Measurements from ENCODE around the gene RBM15B.

DNA sequence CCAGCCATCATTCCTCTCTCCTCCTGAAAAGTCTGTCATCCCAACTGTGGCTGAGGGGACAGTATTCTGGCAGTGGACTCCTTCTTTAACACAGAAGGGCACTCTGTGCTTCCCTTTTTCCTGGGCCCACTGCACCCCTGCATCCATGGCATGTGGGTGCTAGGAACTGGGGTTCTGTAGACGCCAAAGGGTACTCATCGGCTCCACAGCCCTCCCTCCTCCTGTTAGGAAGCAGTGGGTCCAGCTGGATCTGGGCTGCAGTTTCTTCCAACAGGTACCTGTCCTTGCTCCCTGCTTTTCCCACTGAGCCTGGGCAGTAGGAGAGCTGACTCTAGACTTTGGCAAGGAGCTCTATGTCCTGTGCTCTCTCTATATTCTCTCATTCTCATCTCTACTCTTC is 12.4 kb upstream of the RBM15B start:
- TF ChIP-seq, protein P1, sequence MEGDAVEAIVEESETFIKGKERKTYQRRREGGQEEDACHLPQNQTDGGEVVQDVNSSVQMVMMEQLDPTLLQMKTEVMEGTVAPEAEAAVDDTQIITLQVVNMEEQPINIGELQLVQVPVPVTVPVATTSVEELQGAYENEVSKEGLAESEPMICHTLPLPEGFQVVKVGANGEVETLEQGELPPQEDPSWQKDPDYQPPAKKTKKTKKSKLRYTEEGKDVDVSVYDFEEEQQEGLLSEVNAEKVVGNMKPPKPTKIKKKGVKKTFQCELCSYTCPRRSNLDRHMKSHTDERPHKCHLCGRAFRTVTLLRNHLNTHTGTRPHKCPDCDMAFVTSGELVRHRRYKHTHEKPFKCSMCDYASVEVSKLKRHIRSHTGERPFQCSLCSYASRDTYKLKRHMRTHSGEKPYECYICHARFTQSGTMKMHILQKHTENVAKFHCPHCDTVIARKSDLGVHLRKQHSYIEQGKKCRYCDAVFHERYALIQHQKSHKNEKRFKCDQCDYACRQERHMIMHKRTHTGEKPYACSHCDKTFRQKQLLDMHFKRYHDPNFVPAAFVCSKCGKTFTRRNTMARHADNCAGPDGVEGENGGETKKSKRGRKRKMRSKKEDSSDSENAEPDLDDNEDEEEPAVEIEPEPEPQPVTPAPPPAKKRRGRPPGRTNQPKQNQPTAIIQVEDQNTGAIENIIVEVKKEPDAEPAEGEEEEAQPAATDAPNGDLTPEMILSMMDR (conservative IDR thresholded peaks at IDR 0.05; ENCODE audit: low read depth in 2 of 2): no peak
- no peak for TF ChIP-seq EZH2 (IDR thresholded peaks at IDR 0.05; ENCODE audit: low read depth, unreplicated experiment)
- TF ChIP-seq CREB1 (CRISPR knock-in tag; IDR thresholded peaks at IDR 0.05; ENCODE audit: low read depth): no peak
- TF ChIP-seq, protein P2, sequence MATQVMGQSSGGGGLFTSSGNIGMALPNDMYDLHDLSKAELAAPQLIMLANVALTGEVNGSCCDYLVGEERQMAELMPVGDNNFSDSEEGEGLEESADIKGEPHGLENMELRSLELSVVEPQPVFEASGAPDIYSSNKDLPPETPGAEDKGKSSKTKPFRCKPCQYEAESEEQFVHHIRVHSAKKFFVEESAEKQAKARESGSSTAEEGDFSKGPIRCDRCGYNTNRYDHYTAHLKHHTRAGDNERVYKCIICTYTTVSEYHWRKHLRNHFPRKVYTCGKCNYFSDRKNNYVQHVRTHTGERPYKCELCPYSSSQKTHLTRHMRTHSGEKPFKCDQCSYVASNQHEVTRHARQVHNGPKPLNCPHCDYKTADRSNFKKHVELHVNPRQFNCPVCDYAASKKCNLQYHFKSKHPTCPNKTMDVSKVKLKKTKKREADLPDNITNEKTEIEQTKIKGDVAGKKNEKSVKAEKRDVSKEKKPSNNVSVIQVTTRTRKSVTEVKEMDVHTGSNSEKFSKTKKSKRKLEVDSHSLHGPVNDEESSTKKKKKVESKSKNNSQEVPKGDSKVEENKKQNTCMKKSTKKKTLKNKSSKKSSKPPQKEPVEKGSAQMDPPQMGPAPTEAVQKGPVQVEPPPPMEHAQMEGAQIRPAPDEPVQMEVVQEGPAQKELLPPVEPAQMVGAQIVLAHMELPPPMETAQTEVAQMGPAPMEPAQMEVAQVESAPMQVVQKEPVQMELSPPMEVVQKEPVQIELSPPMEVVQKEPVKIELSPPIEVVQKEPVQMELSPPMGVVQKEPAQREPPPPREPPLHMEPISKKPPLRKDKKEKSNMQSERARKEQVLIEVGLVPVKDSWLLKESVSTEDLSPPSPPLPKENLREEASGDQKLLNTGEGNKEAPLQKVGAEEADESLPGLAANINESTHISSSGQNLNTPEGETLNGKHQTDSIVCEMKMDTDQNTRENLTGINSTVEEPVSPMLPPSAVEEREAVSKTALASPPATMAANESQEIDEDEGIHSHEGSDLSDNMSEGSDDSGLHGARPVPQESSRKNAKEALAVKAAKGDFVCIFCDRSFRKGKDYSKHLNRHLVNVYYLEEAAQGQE (IDR thresholded peaks at IDR 0.05; ENCODE audit: unreplicated experiment): no peak
- no peak for TF ChIP-seq STAT1 (IDR thresholded peaks at IDR 0.05; ENCODE audit: unreplicated experiment)
- no peak for TF ChIP-seq POLR2AphosphoS5 (IDR thresholded peaks at IDR 0.05; ENCODE audit: low read depth)
- no peak for TF ChIP-seq EZH2phosphoT487 (IDR thresholded peaks at IDR 0.05; ENCODE audit: unreplicated experiment)
- TF ChIP-seq JUNB (IDR thresholded peaks at IDR 0.05; ENCODE audit: unreplicated experiment): no peak
